H1 (cell line): ENCODE results near the gene CLMP. TPM values are rescaled to one million over a fixed set of nuclear protein-coding genes. Genes with fewer than 3 reads are reported as not detected.

Experiments
- CTCF ChIA-PET: fragments of 300-600 bp; sonication (Branson Sonifier 250); formaldehyde crosslinking; loops from one replicate; lab custom pipeline; 2021; ENCODE audit not compliant: partially characterized antibody; lab: Charles Lee
- POLR2A ChIA-PET: fragments of 300-600 bp; sonication (Branson Sonifier 250); formaldehyde crosslinking; loops from one replicate; lab custom pipeline; 2021; ENCODE audit warnings: inconsistent platforms; ENCODE audit not compliant: partially characterized antibody; lab: Charles Lee
- DNase-seq, 2 experiments: peaks; one replicate each; pipeline versions ENCODE4 v3.0.0 to v3.0.0-alpha.2; 2010 to 2022; ENCODE audit warnings: low spot score in 2 of 2, low read depth in 1 of 2, mixed read lengths in 1 of 2
- FAIRE-seq: peaks from 2 replicates; lab custom pipeline; 2011; peaks lifted over from hg19 to GRCh38; lab: Jason Lieb, UNC
- H2AFZ ChIP-seq: 2 replicates; pipeline ENCODE4 v1.8.1; 2012; ENCODE audit warnings: low read length, inconsistent platforms
- H2AK5ac ChIP-seq: 2 replicates; pipeline ENCODE4 v1.6.1; 2013; ENCODE audit warnings: low read depth, low read length
- H2BK120ac ChIP-seq: replicated peaks from 2 replicates; pipeline ENCODE3; 2013; ENCODE audit warnings: low read depth, low read length, inconsistent platforms
- H2BK12ac ChIP-seq: 2 replicates; pipeline ENCODE4 v1.6.1; 2013; ENCODE audit warnings: low read depth, low read length
- H2BK15ac ChIP-seq: 2 replicates; pipeline ENCODE4 v1.6.1; 2013; ENCODE audit warnings: low read length
- H2BK20ac ChIP-seq: 2 replicates; pipeline ENCODE4 v1.6.1; 2013; ENCODE audit warnings: low read length
- H2BK5ac ChIP-seq: 2 replicates; pipeline ENCODE4 v1.6.1; 2013; ENCODE audit warnings: low read depth, low read length
- H3K14ac ChIP-seq: 2 replicates; pipeline ENCODE4 v1.6.1; 2013; ENCODE audit warnings: inconsistent platforms; ENCODE audit not compliant: insufficient read length
- H3K18ac ChIP-seq: 2 replicates; pipeline ENCODE4 v1.6.1; 2013; ENCODE audit warnings: low read length; ENCODE audit errors: extremely low read depth
- H3K23ac ChIP-seq: 2 replicates; pipeline ENCODE4 v1.6.1; 2013; ENCODE audit warnings: inconsistent platforms; ENCODE audit not compliant: insufficient read length
- H3K23me2 ChIP-seq: 2 replicates; pipeline ENCODE4 v1.6.1; 2013; ENCODE audit warnings: low read depth, low read length
- H3K27ac ChIP-seq: 2 replicates; pipeline ENCODE4 v1.6.1; 2011; ENCODE audit warnings: low read depth, low read length, inconsistent platforms
- H3K27me3 ChIP-seq, 4 experiments: replicated peaks in 1 of 4; 1 replicate in 1 of 4; 2 replicates in 3 of 4; pipeline versions ENCODE4 v1.6.1 to v1.8.1; 2011 to 2013; ENCODE audit warnings: low read length in 3 of 4, mild to moderate bottlenecking in 3 of 4, inconsistent platforms in 2 of 4, mixed read lengths in 2 of 4, moderate library complexity in 1 of 4; ENCODE audit not compliant: control insufficient read depth in 3 of 4, insufficient read depth in 3 of 4; ENCODE audit errors: extremely low read depth in 1 of 4
- H3K36me3 ChIP-seq, 4 experiments: 2 replicates each; pipeline versions ENCODE4 v1.6.1 to v1.8.1; 2011 to 2013; ENCODE audit warnings: mild to moderate bottlenecking in 4 of 4, low read length in 3 of 4, moderate library complexity in 2 of 4, control low read depth in 1 of 4, inconsistent platforms in 1 of 4; ENCODE audit not compliant: insufficient read depth in 4 of 4, control insufficient read depth in 2 of 4
- H3K4ac ChIP-seq: replicated peaks from 2 replicates; pipeline ENCODE3; 2013; ENCODE audit warnings: low read length, low read depth, mixed read lengths, inconsistent platforms; ENCODE audit not compliant: insufficient read length
- H3K4me1 ChIP-seq, 4 experiments: replicated peaks in 1 of 4; 1 replicate in 1 of 4; 2 replicates in 3 of 4; pipeline versions ENCODE4 v1.6.1 to v1.8.1; 2011 to 2013; ENCODE audit warnings: low read length in 3 of 4, inconsistent platforms in 2 of 4, mixed read lengths in 1 of 4; ENCODE audit not compliant: insufficient read depth in 4 of 4, control insufficient read depth in 3 of 4
- H3K4me2 ChIP-seq, 2 experiments: 2 replicates each; pipeline versions ENCODE4 v1.6.1 to v1.8.1; 2011 to 2013; ENCODE audit warnings: low read depth in 2 of 2, low read length in 2 of 2, control low read depth in 1 of 2, inconsistent platforms in 1 of 2, mild to moderate bottlenecking in 1 of 2; ENCODE audit not compliant: insufficient read depth in 1 of 2
- H3K4me3 ChIP-seq, 4 experiments: fragments of 200-600, 300-600 bp in 1 of 4; sonication (generic), shearing (Covaris generic), sonication (Bioruptor Twin) in 1 of 4; 2 replicates each; pipeline versions ENCODE4 v1.5.1 to v1.8.1; 2011 to 2016; ENCODE audit warnings: low read length in 4 of 4, low read depth in 3 of 4, control low read depth in 2 of 4, inconsistent platforms in 2 of 4, mild to moderate bottlenecking in 2 of 4, mixed read lengths in 1 of 4, moderate library complexity in 1 of 4; ENCODE audit not compliant: insufficient read depth in 2 of 4; ENCODE audit errors: extremely low read depth in 1 of 4
- H3K56ac ChIP-seq: replicated peaks from 2 replicates; pipeline ENCODE3; 2013; ENCODE audit warnings: low read depth, mild to moderate bottlenecking, mixed read lengths, low read length, inconsistent platforms; ENCODE audit not compliant: insufficient read length
- H3K79me1 ChIP-seq: 2 replicates; pipeline ENCODE4 v1.6.1; 2013; ENCODE audit warnings: low read depth, low read length, control low read depth
- H3K79me2 ChIP-seq, 2 experiments: 2 replicates each; pipeline versions ENCODE4 v1.6.1 to v1.8.1; 2012 to 2013; ENCODE audit warnings: low read length in 2 of 2, mild to moderate bottlenecking in 2 of 2, inconsistent platforms in 1 of 2; ENCODE audit not compliant: insufficient read depth in 2 of 2, control insufficient read depth in 1 of 2
- H3K9ac ChIP-seq, 4 experiments: replicated peaks in 1 of 4; 1 replicate in 1 of 4; 2 replicates in 3 of 4; pipeline versions ENCODE4 v1.6.1 to v1.8.1; 2011 to 2013; ENCODE audit warnings: low read depth in 3 of 4, low read length in 3 of 4, control low read depth in 2 of 4, mild to moderate bottlenecking in 2 of 4, moderate library complexity in 2 of 4, inconsistent platforms in 1 of 4; ENCODE audit errors: extremely low read depth in 1 of 4
- H3K9me3 ChIP-seq, 2 experiments: 2 replicates each; pipeline versions ENCODE4 v1.6.1 to v1.8.1; 2012 to 2013; ENCODE audit warnings: mild to moderate bottlenecking in 2 of 2, moderate library complexity in 2 of 2, control low read depth in 1 of 2, inconsistent platforms in 1 of 2, low read depth in 1 of 2, low read length in 1 of 2, mixed read lengths in 1 of 2; ENCODE audit not compliant: insufficient read depth in 2 of 2
- H4K20me1 ChIP-seq, 2 experiments: replicated peaks in 1 of 2; 2 replicates each; pipeline versions ENCODE3 to v1.8.1; 2011 to 2013; ENCODE audit warnings: inconsistent platforms in 2 of 2, low read length in 2 of 2, mild to moderate bottlenecking in 1 of 2; ENCODE audit not compliant: insufficient read depth in 2 of 2, control insufficient read depth in 1 of 2
- H4K5ac ChIP-seq: 2 replicates; pipeline ENCODE4 v1.6.1; 2013; ENCODE audit warnings: low read length, low read depth, mixed read lengths, inconsistent platforms; ENCODE audit not compliant: insufficient read length
- H4K8ac ChIP-seq: 2 replicates; pipeline ENCODE4 v1.8.0; 2013; ENCODE audit warnings: mild to moderate bottlenecking, moderate library complexity, low read length, inconsistent platforms; ENCODE audit not compliant: insufficient read depth; ENCODE audit errors: extremely low read depth
- H4K91ac ChIP-seq: replicated peaks from 2 replicates; pipeline ENCODE3; 2013; ENCODE audit warnings: low read length, mixed read lengths, inconsistent platforms; ENCODE audit not compliant: insufficient read length
- CBX8 ChIP-seq: fragments of 300-800, 300-1000 bp; sonication (generic); IDR thresholded peaks from 2 replicates; pipeline ENCODE4 v1.7.1; 2016; ENCODE audit warnings: low read depth, low read length, borderline replicate concordance
- CEBPB ChIP-seq: IDR thresholded peaks from 2 replicates; pipeline ENCODE4 v1.6.1; 2012; ENCODE audit warnings: low read depth, low read length
- CHD1 ChIP-seq: IDR thresholded peaks from 2 replicates; pipeline ENCODE4 v1.6.1; 2012; ENCODE audit warnings: low read depth, low read length, improper control_type of control experiment
- CHD2 ChIP-seq: IDR thresholded peaks from 2 replicates; pipeline ENCODE4 v1.6.1; 2012; ENCODE audit warnings: low read length, improper control_type of control experiment
- CTBP2 ChIP-seq: IDR thresholded peaks from 2 replicates; pipeline ENCODE4 v1.7.0; 2011; ENCODE audit warnings: borderline replicate concordance, mild to moderate bottlenecking, moderate library complexity, mixed read lengths, low read length; ENCODE audit not compliant: insufficient read depth, insufficient read length
- POU5F1 ChIP-seq: IDR thresholded peaks from 2 replicates; pipeline ENCODE4 v1.6.1; 2011; ENCODE audit warnings: low read depth, mild to moderate bottlenecking, low read length, moderate library complexity
- YY1 ChIP-seq: IDR thresholded peaks from 2 replicates; pipeline ENCODE4 v1.6.1; 2011; ENCODE audit warnings: low read depth, mild to moderate bottlenecking, low read length
- WGBS, 2 experiments: shearing (Covaris generic) in 1 of 2; methylation state at CpG; one replicate each; pipeline versions ENCODE4 v1.1.6 to v1.1.7; 2013 to 2015; ENCODE audit warnings: low lambda C conversion rate in 2 of 2, mixed read lengths in 2 of 2, inconsistent platforms in 1 of 2, low coverage in 1 of 2, missing lambda C conversion rate in 1 of 2; ENCODE audit not compliant: insufficient replicate concordance in 2 of 2, insufficient coverage in 1 of 2, insufficient read length in 1 of 2; ENCODE audit errors: extremely low coverage in 1 of 2, missing lambda C conversion rate in 1 of 2; 5-methylcytosine and 5-hydroxymethylcytosine counted together
- polyA plus RNA-seq, 7 experiments: library from polyadenylated mRNA; depleted of rRNA in 3 of 7; stranded (reverse) in 5 of 7; unstranded in 2 of 7; fragments of >200 nt in 5 of 7; fragments of 200-250 nt in 2 of 7; gene quantifications; 1 replicate in 5 of 7; 2 replicates in 1 of 7; 4 replicates in 1 of 7; pipeline versions ENCODE4 v1.2.1 to v1.2.3, GENCODE V29; 2011 to 2013; ENCODE audit warnings: missing spikeins in 2 of 7, mixed read lengths in 2 of 7
- total RNA-seq: library from RNA; stranded (reverse); fragmentation: NEBNext Ultra II Directional; extraction: Animal tissue kit (Norgen Biotek cat#: 25700); gene quantifications from 2 replicates; pipeline ENCODE4 v1.2.1, GENCODE V29; 2021

Gene CLMP
- total and polyA plus RNA-seq, 2 of the 8 experiments (the other 6 are each of a cell fraction or from before 2014, with no cell fraction given), result 9.9 to 24.1 TPM

GRCh38 chr11:123145220-123145619 lies 49.8 kb downstream of the CLMP start:
- Histone ChIP-seq H4K20me1 (peaks cover 0 to 1% of the 10 kb centered on the region in 2 experiments), H4K5ac (no peak overlapping the region), H2BK15ac (no peak overlapping the region), H2BK120ac (no peak overlapping the region), H4K91ac (no peak overlapping the region), H3K27ac (no peak overlapping the region), H2AK5ac (no peak overlapping the region), H2BK5ac (no peak overlapping the region), H3K4me2 (no peak overlapping the region), H4K8ac (no peak overlapping the region), H3K4me3 (no peak overlapping the region), H3K4me1 (peaks cover 0 to 7% (median 2%) of the 10 kb centered on the region in 4 experiments; a peak in 4 of 7 replicates), H3K18ac (no peak overlapping the region), H2BK20ac (no peak overlapping the region), H3K23ac (no peak overlapping the region), H3K9ac (no peak overlapping the region), H2BK12ac (no peak overlapping the region), H2AFZ (no peak overlapping the region), H3K79me1 (no peaks in the 10 kb centered on the region), H3K4ac (no peak overlapping the region), H3K14ac (no peak overlapping the region), H3K79me2 (no peaks in the 10 kb centered on the region), H3K56ac (no peak overlapping the region), H3K27me3 (no peaks in the 10 kb centered on the region), H3K23me2 (no peaks in the 10 kb centered on the region), H3K9me3 (no peaks in the 10 kb centered on the region), H3K36me3 (no peaks in the 10 kb centered on the region)
- ChIA-PET POLR2A (interaction anchor here (1.5 kb wide), 1 partner anchor 37 kb away, joined by 4 read pairs; no protein-coding TSS in a partner anchor), CTCF (interaction anchor here (0.6 to 5.1 kb wide), 5 partner anchors 8 to 118 kb away, joined by 3 to 37 read pairs (median 3); no protein-coding TSS in a partner anchor)
- WGBS, 2 experiments, result 73% methylated on average over 9 of the region's 13 CpGs; no CpG with 5 or more reads in 1 of the 2 experiments
- FAIRE-seq (no peak), DNase-seq (no peak)
- no peak for TF ChIP-seq YY1
- TF ChIP-seq CTBP2, result no peak
- TF ChIP-seq POU5F1, result no peak
- no peak for TF ChIP-seq CHD2
- TF ChIP-seq CHD1, result no peak
- TF ChIP-seq CBX8, result no peak
- no peak for TF ChIP-seq CEBPB
